A172 (cell line): ENCODE results near the gene ARHGDIA. TPM values are rescaled to one million over a fixed set of nuclear protein-coding genes. Genes with fewer than 3 reads are reported as not detected.
"Not testable (repeated sequence)": the region's sequence is repeated elsewhere in the genome, so short reads cannot be mapped to it uniquely, and the experiment has no call there.

ENCODE experiments used
- DNase-seq: peaks from one replicate; pipeline ENCODE4 v3.0.0-alpha.2; 2015; ENCODE audit warnings: low spot score
- total RNA-seq: library from RNA; depleted of rRNA; stranded (reverse); fragments of >200 nt; shearing (Covaris generic); gene quantifications from 2 replicates; pipeline ENCODE4 v1.2.3, GENCODE V29; 2014

ARHGDIA gene
- total RNA-seq, 1 experiment from 2014 or later: 183 TPM

DNA sequence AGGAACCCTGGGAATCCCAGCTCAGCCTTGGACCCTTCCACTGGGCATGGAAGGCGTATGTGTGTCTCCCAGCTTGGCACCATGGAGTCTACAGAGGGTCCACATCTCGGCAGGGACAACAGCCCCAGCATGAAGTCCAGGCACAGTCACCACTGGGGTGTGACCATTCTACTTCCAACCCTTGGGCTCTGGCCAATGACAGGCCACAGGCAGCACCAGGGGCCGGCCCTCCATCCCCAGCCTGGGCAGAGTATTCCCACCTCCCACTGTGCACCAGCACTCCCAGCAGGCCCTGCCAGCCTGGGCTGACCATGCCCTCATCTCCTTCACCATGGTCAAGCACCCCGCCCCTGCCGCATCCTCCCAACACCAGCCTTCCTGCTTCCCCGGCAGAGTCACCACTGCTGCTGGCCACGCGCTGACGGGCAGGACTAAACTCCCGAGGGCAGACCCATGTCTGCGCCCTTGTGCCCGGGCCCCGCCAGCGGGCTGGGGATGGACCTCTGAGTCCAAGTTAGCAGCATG lies 26.7 kb downstream of the ARHGDIA start:
- DNase-seq: peak; percentile 41

DNA sequence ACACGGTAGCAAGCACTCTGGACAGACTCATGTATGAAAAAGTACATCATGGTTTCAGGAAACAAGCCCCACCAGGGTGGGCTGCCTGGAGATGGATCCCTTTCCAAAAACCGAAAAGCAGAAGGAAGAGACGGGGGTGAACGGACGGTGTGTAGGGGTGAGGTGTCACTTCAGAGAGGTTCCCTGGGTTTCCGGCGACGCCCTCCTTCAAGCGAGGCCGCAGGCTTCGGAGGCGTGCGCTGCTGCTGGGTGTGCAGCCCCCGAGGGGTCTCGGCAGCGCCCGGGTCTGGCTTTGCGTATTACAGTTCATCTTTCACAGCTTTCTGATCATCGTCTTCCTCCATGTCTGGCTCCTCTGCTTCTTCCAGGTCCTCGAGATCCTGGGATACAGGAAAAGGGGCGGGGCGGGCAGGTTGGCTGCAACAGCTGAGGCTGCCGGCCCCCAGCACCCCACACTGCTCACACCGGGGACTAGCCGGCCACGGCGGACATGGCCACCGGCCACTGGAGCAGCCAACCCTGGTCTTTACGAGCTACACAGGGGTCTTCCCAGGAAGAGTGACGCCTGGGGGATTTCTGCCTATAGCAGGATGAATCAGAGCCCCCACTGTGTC lies 27.3 kb downstream of the ARHGDIA start:
- DNase-seq: no peak

- no peak for DNase-seq
Measured at GRCh38 chr17:81842725-81843504, 28.2 kb downstream of the ARHGDIA start.

DNA sequence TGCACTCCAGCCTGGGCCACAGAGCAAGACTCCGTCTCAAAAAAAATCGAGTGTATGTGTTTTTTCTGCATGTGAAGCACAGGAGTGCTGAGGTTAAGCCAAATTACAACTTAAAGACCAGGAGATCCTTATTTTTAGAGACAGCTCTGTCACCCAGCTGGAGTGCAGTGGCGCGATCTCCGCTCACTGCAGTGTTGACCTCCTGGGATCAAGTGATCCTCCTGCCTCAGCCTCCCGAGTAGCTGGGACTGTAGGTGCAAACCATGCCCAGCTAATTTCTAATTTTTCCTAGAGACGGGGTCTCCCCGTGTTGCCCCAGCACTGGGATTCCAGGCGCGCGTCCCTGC lies 28.8 kb downstream of the ARHGDIA start:
- no peak for DNase-seq

DNA sequence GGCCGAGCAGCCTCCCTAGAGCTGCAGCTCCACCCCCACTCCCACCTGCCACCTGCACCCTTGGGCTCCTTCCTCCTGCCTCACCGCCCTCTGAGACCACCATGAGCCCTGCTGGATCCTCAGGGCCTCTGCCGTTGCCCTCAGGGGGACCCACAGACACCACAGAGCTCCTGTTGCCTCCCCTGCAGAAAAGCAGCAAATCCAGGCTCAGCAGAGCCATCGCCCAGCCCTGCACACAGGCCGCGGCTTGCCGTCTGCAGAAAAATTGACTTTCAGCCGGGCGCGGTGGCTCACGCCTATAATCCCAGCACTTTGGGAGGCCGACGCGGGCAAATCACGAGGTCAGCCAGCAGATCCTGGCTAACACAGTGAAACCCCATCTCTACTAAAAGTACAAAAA lies 29.3 kb downstream of the ARHGDIA start:
- no peak for DNase-seq

GRCh38 chr17:81840826-81841778 lies 30.0 kb downstream of the ARHGDIA start:
- DNase-seq: peak; percentile 49

- DNase-seq: not testable (repeated sequence)
Measured at GRCh38 chr17:81840059-81840458, 31.1 kb downstream of the ARHGDIA start.

GRCh38 chr17:81839301-81839700 lies 31.8 kb downstream of the ARHGDIA start:
- no peak for DNase-seq

DNA sequence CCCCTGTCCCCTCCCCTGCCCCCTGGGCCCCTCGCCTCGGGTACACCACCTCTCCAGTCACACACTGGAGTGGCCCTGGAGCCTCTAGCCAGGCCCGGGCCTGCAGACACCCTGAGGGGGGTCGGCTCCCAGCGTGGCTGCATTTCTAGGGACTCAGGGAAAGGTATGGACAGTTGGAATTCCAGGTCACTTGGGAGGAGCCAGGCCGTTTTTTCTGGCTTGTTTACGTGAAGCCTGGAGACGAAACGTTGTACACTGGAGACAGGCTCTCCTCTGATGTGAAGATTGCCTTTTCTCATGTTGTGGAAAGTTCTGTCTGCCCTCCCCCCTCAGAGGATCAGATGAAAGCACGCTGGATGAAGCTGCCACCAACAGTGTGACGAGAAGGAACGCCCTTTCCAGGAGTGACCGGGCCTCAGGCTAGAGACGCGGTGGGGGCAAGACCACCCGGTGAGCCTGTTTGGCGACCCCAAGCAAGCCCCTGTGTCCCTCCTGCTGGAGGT lies 32.3 kb downstream of the ARHGDIA start:
- no peak for DNase-seq

DNA sequence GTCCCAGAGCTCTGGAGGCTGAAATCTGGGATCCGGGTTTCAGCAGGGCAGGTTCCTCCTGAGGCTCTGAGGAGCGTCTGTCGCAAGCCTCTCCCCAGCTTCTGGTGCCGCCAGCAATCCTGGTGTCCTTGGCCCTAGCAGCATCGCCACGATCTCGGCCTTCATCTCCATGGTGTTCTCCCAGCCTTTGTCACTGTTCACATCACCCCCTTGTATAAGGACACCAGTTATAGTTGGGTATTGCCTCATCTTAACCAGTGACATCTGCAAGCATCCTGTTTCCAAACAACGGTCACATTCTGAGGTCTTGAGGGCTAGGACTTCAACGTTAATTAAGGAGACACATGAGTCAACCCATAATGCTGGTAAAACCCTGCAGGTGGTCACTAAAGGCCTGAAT lies 33.5 kb downstream of the ARHGDIA start:
- DNase-seq: peak; percentile 62

DNA sequence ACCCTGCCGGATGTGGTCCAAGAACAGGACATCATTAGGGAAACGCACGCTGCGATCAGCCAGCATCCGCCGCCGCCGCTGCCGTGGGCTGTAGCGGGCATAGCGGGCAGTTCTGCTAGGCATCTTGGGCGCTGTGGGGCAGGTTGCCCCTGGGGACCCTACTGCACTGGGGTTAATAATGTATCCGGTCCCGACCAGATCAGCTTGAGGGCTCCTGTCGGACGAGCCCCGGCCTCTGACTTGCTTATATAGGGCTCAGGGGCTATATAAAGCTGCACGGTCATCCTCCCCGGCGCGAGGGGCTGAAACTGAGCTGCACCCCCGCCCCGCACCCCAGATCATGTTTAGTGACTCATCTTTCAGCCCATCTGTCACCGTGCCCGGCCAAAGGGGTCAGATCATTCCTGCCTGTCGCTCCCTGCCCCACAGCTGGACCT lies 36.3 kb downstream of the ARHGDIA start, which contains the start of gene PPP1R27:
Gene PPP1R27 (minus strand): TSS at position 220 of the 437 bp plus-strand sequence. CDS start 97 bp downstream, at position 123.
- no peak for DNase-seq

GRCh38 chr17:81833921-81834830 lies 37.0 kb downstream of the ARHGDIA start:
- DNase-seq: no peak

DNA sequence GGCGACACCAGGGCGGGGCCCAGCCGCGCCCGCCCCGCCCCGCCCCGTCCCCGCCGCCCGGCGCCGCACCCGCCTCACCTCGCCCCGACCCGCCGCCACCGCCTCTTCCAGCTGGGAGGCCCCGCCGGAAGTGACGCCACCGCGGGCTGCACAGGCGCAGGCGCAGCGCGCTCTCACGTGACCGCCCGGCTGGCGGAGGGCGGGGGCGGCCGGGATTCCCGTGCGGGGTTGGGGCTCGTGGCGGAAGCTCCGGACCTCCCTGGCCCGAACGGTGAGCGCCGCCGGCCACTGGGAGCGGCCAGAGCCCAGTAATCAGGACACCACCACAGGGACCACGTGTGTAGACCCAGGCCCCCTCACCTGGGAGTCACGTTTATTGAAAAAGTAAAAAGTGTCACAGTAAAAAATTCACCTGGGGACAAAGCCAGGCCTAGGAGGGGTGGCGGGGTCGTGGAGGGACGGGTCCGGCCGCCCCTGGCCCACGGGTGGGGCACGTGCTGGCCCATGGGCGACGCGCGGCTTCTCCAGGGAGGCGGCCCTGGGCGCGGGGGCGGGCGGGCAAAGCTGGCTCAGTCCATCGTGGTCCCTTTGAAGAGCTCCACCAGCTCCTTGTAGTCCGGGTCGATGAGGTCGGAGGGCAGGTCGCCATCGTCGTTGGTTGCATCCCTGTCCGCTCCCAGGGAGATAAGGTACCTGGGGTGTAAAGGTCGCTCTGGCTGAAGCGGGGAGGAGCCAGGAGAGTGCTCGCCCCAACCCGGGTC lies 37.8 kb downstream of the ARHGDIA start, which contains the start of gene MCRIP1:
Gene MCRIP1 (minus strand): TSS at position 132 of the 761 bp plus-strand sequence. CDS start 8,785 bp downstream, outside the sequence.
- DNase-seq: peak; percentile 85

DNA sequence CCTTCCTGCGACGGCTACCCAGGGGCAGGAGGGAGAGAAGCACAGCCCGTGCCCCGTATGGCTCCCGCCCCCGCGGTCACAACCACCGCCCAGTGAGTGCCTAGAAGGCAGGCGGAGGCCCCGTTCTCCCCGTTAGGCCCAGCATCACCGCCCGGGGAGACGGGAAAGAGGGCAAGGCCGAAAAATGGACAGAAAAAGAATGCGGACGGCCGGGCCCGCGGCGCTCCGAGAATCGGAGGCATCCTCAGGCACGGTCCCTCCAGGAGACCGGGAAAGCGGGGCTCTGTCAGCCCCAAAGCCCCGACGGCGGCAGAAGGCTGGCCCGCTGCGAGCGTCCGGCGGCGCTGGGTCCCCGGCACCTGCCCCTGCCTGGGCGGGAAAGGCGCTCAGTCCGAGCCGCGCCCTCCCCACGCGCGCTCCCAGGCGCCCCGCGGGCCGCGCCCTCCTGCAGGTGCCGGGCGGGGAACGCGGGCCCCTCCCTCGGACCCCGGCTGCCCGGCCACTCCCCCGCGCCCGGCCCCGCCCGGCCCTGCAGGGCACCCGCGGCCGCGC lies 38.5 kb downstream of the ARHGDIA start:
- DNase-seq: peak; percentile 28

- no peak for DNase-seq
Measured at GRCh38 chr17:81831957-81832607, 39.1 kb downstream of the ARHGDIA start.

GRCh38 chr17:81831563-81831956 lies 39.6 kb downstream of the ARHGDIA start:
- no peak for DNase-seq

DNA sequence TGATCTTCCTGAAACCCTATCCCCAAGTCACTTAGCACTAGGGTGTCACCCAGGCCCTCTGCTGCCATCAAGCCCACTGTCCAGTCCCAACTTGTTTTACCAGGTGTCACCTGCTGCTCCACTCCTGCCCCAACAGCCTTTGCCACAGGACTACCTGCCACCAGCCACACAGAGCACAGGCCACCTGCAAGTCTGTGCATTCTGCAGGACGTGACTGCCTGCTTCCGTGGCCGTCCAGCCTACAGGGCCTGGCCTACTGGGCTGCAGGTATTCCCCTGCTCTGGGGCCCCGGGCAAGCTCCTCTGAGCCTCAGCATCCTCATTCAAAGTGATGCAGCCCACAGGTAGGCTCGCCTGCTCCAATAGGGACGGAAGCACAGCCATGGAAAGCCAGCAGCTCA lies 41.3 kb downstream of the ARHGDIA start:
- DNase-seq: no peak

DNA sequence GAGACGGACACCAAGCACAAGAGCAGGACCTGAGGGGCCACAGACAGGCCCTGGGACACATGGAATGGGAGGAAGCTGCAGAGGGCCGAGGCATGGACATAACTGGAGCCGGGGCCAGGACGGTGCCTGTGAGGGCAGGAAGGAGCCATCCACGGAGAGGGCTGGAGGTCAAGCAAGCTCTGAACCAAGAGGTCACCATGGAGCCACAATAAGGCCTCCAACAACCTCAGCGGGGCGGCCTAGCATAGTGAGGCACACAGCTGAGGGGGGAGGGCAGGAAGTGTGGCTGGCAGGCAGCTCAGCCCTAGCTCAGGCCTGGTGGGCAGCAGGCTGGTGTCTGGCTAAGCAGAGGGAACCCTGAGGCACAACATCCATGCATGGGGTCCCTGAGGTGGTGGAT lies 42.5 kb downstream of the ARHGDIA start:
- no peak for DNase-seq
